ENCODE data around the gene FASLG. TPM values are rescaled to one million over a fixed set of nuclear protein-coding genes. Genes with fewer than 3 reads are reported as not detected.
A peak's percentile ranks its signal among the peaks of the same experiment; 100 is the strongest.

FASLG gene, protein sequence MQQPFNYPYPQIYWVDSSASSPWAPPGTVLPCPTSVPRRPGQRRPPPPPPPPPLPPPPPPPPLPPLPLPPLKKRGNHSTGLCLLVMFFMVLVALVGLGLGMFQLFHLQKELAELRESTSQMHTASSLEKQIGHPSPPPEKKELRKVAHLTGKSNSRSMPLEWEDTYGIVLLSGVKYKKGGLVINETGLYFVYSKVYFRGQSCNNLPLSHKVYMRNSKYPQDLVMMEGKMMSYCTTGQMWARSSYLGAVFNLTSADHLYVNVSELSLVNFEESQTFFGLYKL
- under 1 TPM; 0.33 to 0.61 TPM for total RNA-seq
- polyA plus RNA-seq, result under 1 TPM; 0.14 to 0.26 TPM

DNA sequence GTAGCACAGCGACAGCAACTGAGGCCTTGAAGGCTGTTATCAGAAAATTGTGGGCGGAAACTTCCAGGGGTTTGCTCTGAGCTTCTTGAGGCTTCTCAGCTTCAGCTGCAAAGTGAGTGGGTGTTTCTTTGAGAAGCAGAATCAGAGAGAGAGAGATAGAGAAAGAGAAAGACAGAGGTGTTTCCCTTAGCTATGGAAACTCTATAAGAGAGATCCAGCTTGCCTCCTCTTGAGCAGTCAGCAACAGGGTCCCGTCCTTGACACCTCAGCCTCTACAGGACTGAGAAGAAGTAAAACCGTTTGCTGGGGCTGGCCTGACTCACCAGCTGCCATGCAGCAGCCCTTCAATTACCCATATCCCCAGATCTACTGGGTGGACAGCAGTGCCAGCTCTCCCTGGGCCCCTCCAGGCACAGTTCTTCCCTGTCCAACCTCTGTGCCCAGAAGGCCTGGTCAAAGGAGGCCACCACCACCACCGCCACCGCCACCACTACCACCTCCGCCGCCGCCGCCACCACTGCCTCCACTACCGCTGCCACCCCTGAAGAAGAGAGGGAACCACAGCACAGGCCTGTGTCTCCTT, at the start of gene FASLG:
TSS of gene FASLG (plus strand) at position 233 of the 583 bp plus-strand sequence. CDS start at position 332, 99 bp downstream.
- H3K9me3 ChIP-seq (ENCODE audit: control insufficient read depth in 4 of 4, low read length in 3 of 4), result peaks cover 0 to 5% (median 0%) of the 10 kb centered on the region in 4 donors
- no peaks in the 10 kb centered on the region for H3K4me1 ChIP-seq (ENCODE audit: control insufficient read depth in 4 of 4, insufficient read depth in 4 of 4, low read length in 3 of 4)
- 93% methylated on average over 11 of the region's 11 CpGs for WGBS
- no peak within 1 kb of the TSS for H3K9ac ChIP-seq (ENCODE audit: low read depth in 1 of 2, low read length in 2 of 2)
- H3K27me3 ChIP-seq (ENCODE audit: control insufficient read depth in 4 of 4, insufficient read depth in 4 of 4, low read length in 3 of 4), result no peaks in the 10 kb centered on the region
- H3K27ac ChIP-seq (ENCODE audit: low read depth in 1 of 2, low read length in 2 of 2), result peak within 1 kb of the TSS in 1 of 2 donors; percentile 9
- DNase-seq (ENCODE audit: low spot score), result no peak
- TF ChIP-seq FOXA1 (IDR thresholded peaks at IDR 0.05), result no peak
- TF ChIP-seq TAF1 (conservative IDR thresholded peaks at IDR 0.05), result no peak
- TF ChIP-seq FOXA2 (IDR thresholded peaks at IDR 0.05), result no peak
- TF ChIP-seq, protein P1, sequence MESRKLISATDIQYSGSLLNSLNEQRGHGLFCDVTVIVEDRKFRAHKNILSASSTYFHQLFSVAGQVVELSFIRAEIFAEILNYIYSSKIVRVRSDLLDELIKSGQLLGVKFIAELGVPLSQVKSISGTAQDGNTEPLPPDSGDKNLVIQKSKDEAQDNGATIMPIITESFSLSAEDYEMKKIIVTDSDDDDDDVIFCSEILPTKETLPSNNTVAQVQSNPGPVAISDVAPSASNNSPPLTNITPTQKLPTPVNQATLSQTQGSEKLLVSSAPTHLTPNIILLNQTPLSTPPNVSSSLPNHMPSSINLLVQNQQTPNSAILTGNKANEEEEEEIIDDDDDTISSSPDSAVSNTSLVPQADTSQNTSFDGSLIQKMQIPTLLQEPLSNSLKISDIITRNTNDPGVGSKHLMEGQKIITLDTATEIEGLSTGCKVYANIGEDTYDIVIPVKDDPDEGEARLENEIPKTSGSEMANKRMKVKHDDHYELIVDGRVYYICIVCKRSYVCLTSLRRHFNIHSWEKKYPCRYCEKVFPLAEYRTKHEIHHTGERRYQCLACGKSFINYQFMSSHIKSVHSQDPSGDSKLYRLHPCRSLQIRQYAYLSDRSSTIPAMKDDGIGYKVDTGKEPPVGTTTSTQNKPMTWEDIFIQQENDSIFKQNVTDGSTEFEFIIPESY (IDR thresholded peaks at IDR 0.05), result no peak
- no peak for TF ChIP-seq YY1 (IDR thresholded peaks at IDR 0.05)
- no peak for TF ChIP-seq HNF4A (conservative IDR thresholded peaks at IDR 0.05)
- H3K36me3 ChIP-seq (ENCODE audit: control insufficient read depth in 4 of 4, insufficient read depth in 3 of 4, low read depth in 1 of 4, low read length in 3 of 4), result no peaks in the 10 kb centered on the region
- H3K4me3 ChIP-seq (ENCODE audit: low read depth in 1 of 3, low read length in 3 of 3), result peak within 1 kb of the TSS in 1 of 3 donors; percentile 19

DNA sequence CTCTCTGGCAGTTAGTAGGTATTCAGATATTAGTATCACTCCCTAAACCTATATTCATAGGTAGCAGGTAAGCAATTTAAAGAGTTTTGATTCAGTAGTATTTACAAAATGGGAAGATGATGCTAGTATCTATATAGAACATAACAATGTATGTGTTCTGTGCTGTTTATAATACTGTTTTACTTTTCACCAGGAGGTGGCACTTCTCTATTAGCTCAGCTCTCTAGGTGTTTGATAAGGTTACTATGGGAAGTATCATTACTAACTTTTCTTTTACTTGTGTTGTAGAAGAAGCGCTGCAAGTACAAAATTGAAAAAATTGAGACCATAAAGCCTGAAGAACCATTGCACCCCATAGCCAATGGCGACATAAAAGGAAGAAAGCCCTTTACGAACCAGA, 49.4 kb upstream of the FASLG start:
- 97% methylated on average over 3 of the region's 3 CpGs for WGBS
- Histone ChIP-seq H3K36me3 (ENCODE audit: control insufficient read depth in 4 of 4, insufficient read depth in 3 of 4, low read depth in 1 of 4, low read length in 3 of 4) (peaks cover 3 to 13% (median 5%) of the 10 kb centered on the region in 4 donors), H3K9ac (ENCODE audit: low read depth in 1 of 2, low read length in 2 of 2) (no peak overlapping the region), H3K4me1 (ENCODE audit: control insufficient read depth in 4 of 4, insufficient read depth in 4 of 4, low read length in 3 of 4) (no peaks in the 10 kb centered on the region), H3K9me3 (ENCODE audit: control insufficient read depth in 4 of 4, low read length in 3 of 4) (no peaks in the 10 kb centered on the region), H3K27me3 (ENCODE audit: control insufficient read depth in 4 of 4, insufficient read depth in 4 of 4, low read length in 3 of 4) (no peaks in the 10 kb centered on the region), H3K27ac (ENCODE audit: low read depth in 1 of 2, low read length in 2 of 2) (no peak overlapping the region), H3K4me3 (ENCODE audit: low read depth in 1 of 3, low read length in 3 of 3) (no peak overlapping the region)
- DNase-seq (ENCODE audit: low spot score), result no peak
- TF ChIP-seq, protein P2, sequence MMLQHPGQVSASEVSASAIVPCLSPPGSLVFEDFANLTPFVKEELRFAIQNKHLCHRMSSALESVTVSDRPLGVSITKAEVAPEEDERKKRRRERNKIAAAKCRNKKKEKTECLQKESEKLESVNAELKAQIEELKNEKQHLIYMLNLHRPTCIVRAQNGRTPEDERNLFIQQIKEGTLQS (IDR thresholded peaks at IDR 0.05), result no peak
- TF ChIP-seq HNF4A (conservative IDR thresholded peaks at IDR 0.05) (no peak), FOXA2 (IDR thresholded peaks at IDR 0.05) (no peak), RAD21 (IDR thresholded peaks at IDR 0.05) (peak; percentile 44 to 58)
- TF ChIP-seq, protein P3, sequence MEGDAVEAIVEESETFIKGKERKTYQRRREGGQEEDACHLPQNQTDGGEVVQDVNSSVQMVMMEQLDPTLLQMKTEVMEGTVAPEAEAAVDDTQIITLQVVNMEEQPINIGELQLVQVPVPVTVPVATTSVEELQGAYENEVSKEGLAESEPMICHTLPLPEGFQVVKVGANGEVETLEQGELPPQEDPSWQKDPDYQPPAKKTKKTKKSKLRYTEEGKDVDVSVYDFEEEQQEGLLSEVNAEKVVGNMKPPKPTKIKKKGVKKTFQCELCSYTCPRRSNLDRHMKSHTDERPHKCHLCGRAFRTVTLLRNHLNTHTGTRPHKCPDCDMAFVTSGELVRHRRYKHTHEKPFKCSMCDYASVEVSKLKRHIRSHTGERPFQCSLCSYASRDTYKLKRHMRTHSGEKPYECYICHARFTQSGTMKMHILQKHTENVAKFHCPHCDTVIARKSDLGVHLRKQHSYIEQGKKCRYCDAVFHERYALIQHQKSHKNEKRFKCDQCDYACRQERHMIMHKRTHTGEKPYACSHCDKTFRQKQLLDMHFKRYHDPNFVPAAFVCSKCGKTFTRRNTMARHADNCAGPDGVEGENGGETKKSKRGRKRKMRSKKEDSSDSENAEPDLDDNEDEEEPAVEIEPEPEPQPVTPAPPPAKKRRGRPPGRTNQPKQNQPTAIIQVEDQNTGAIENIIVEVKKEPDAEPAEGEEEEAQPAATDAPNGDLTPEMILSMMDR (IDR thresholded peaks at IDR 0.05; ENCODE audit: low read depth, low read length, missing input control), result peak; percentile 21

DNA sequence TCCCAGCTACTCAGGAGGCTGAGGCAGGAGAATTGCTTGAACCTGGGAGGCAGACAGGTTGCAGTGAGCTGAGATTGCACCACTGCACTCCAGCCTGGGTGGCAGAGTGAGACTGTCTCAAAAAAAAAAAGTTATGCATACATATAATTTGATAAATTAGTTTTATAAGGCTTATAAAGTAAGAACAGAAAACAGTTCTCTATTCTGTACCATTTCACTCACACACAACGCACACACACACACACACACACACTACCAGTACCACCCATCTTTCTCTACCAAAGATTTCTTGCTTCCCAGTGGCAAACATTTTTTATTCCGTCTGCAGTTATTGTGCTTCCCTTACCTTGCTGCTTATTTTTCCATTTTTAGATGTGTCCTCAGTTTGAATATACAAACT, 46.4 kb upstream of the FASLG start:
- no peak for DNase-seq (ENCODE audit: low spot score)
- Histone ChIP-seq H3K9me3 (ENCODE audit: control insufficient read depth in 4 of 4, low read length in 3 of 4) (peaks cover 0 to 7% (median under 1%) of the 10 kb centered on the region in 4 donors), H3K27ac (ENCODE audit: low read depth in 1 of 2, low read length in 2 of 2) (no peak overlapping the region), H3K36me3 (ENCODE audit: control insufficient read depth in 4 of 4, insufficient read depth in 3 of 4, low read depth in 1 of 4, low read length in 3 of 4) (peaks cover 3 to 13% (median 5%) of the 10 kb centered on the region in 4 donors), H3K9ac (ENCODE audit: low read depth in 1 of 2, low read length in 2 of 2) (no peak overlapping the region), H3K4me3 (ENCODE audit: low read depth in 1 of 3, low read length in 3 of 3) (no peak overlapping the region), H3K4me1 (ENCODE audit: control insufficient read depth in 4 of 4, insufficient read depth in 4 of 4, low read length in 3 of 4) (no peaks in the 10 kb centered on the region), H3K27me3 (ENCODE audit: control insufficient read depth in 4 of 4, insufficient read depth in 4 of 4, low read length in 3 of 4) (no peaks in the 10 kb centered on the region)
- WGBS, result 88% methylated on average over 2 of the region's 2 CpGs
- no peak for TF ChIP-seq FOXA2 (IDR thresholded peaks at IDR 0.05)
- no peak for TF ChIP-seq NR2F2 (IDR thresholded peaks at IDR 0.05)
- TF ChIP-seq TAF1 (conservative IDR thresholded peaks at IDR 0.05), result no peak
